ENCODE measurements around the gene TBC1D19.

TBC1D19 gene

GRCh38 chr4:26763063-26763462 lies 179.2 kb downstream of the TBC1D19 start:
- FAIRE-seq, result no peak
- DNase-seq (ENCODE audit: insufficient read length, low spot score), result no peak
- no peak for TF ChIP-seq TAF1 (IDR thresholded peaks at IDR 0.05; ENCODE audit: low read depth, low read length)
- TF ChIP-seq POLR2A (IDR thresholded peaks at IDR 0.05; ENCODE audit: low read depth, low read length), result no peak
- TF ChIP-seq POLR2AphosphoS5 (IDR thresholded peaks at IDR 0.05; ENCODE audit: low read depth, low read length), result no peak
- no peak for TF ChIP-seq SPI1 (IDR thresholded peaks at IDR 0.05; ENCODE audit: low read depth, low read length)
- TF ChIP-seq PAX5 (IDR thresholded peaks at IDR 0.05; ENCODE audit: insufficient read depth, low read length, severe bottlenecking), result no peak
- TF ChIP-seq POU2F2 (IDR thresholded peaks at IDR 0.05; ENCODE audit: low read depth, low read length), result no peak

GRCh38 chr4:26763648-26764047 lies 179.8 kb downstream of the TBC1D19 start:
- no peak for DNase-seq (ENCODE audit: insufficient read length, low spot score)

DNA sequence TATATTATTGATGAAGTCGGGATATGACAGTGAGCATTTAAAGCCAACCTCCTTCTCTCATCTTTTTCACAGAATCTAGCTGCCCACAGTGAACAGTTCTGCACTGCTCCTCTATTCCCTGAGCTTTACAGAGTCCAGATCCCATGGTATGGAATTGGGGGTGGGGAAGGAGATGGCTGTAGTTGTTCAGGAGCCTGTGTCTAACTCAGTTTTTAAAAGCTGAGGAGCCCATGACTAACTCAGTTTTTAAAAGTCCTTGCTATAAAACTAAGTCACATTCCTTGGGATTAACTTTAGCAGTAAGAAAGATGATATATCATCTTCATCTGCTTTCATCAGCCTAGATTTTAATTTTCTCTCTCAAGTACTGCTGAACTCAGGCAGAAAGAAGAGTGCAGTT lies 180.3 kb downstream of the TBC1D19 start:
- FAIRE-seq (no peak), DNase-seq (ENCODE audit: insufficient read length, low spot score) (no peak)
- TF ChIP-seq TAF1 (IDR thresholded peaks at IDR 0.05; ENCODE audit: low read depth, low read length) (no peak), SPI1 (IDR thresholded peaks at IDR 0.05; ENCODE audit: low read depth, low read length) (no peak), POLR2AphosphoS5 (IDR thresholded peaks at IDR 0.05; ENCODE audit: low read depth, low read length) (no peak), PAX5 (IDR thresholded peaks at IDR 0.05; ENCODE audit: insufficient read depth, low read length, severe bottlenecking) (no peak), POU2F2 (IDR thresholded peaks at IDR 0.05; ENCODE audit: low read depth, low read length) (no peak), POLR2A (IDR thresholded peaks at IDR 0.05; ENCODE audit: low read depth, low read length) (no peak)

More at GRCh38 chr4:26763648-26764047, 179.8 kb downstream of the TBC1D19 start:
- TF ChIP-seq POLR2AphosphoS5 (IDR thresholded peaks at IDR 0.05; ENCODE audit: low read depth, low read length), result no peak
- TF ChIP-seq POU2F2 (IDR thresholded peaks at IDR 0.05; ENCODE audit: low read depth, low read length), result no peak
- TF ChIP-seq SPI1 (IDR thresholded peaks at IDR 0.05; ENCODE audit: low read depth, low read length), result no peak
- no peak for TF ChIP-seq POLR2A (IDR thresholded peaks at IDR 0.05; ENCODE audit: low read depth, low read length)
- no peak for TF ChIP-seq PAX5 (IDR thresholded peaks at IDR 0.05; ENCODE audit: insufficient read depth, low read length, severe bottlenecking)
- no peak for TF ChIP-seq TAF1 (IDR thresholded peaks at IDR 0.05; ENCODE audit: low read depth, low read length)
- no peak for FAIRE-seq

- FAIRE-seq, result no peak
- no peak for TF ChIP-seq SPI1 (IDR thresholded peaks at IDR 0.05; ENCODE audit: low read depth, low read length)
- no peak for TF ChIP-seq POU2F2 (IDR thresholded peaks at IDR 0.05; ENCODE audit: low read depth, low read length)
- TF ChIP-seq POLR2A (IDR thresholded peaks at IDR 0.05; ENCODE audit: low read depth, low read length), result no peak
- TF ChIP-seq TAF1 (IDR thresholded peaks at IDR 0.05; ENCODE audit: low read depth, low read length), result no peak
- TF ChIP-seq PAX5 (IDR thresholded peaks at IDR 0.05; ENCODE audit: insufficient read depth, low read length, severe bottlenecking), result no peak
- TF ChIP-seq POLR2AphosphoS5 (IDR thresholded peaks at IDR 0.05; ENCODE audit: low read depth, low read length), result no peak
- no peak for DNase-seq (ENCODE audit: insufficient read length, low spot score)
These were observed 181.6 kb downstream of the TBC1D19 start for GRCh38 chr4:26765515-26765914.

DNA sequence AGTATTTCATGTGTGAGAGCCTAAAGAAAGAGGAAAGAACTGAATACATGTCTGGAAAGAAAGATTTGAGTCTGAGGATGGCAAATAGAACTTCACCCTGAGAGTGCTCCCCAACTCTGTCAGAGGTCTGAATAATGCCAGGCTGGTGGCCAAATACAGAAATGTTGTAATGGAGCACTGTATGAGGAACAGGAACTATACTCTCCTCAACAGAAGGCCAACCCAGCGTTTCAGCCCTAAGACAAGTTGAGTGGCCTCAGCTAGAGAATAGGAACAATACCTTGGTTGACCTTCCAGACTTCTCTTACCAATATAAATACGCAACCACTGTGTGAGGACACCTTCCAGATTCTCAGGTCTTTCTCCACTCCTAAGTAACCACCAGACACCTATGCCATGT lies 182.3 kb downstream of the TBC1D19 start:
- TF ChIP-seq SPI1 (IDR thresholded peaks at IDR 0.05; ENCODE audit: low read depth, low read length), result no peak
- TF ChIP-seq POLR2AphosphoS5 (IDR thresholded peaks at IDR 0.05; ENCODE audit: low read depth, low read length), result no peak
- TF ChIP-seq PAX5 (IDR thresholded peaks at IDR 0.05; ENCODE audit: insufficient read depth, low read length, severe bottlenecking), result no peak
- no peak for TF ChIP-seq POU2F2 (IDR thresholded peaks at IDR 0.05; ENCODE audit: low read depth, low read length)
- TF ChIP-seq TAF1 (IDR thresholded peaks at IDR 0.05; ENCODE audit: low read depth, low read length), result no peak
- no peak for TF ChIP-seq POLR2A (IDR thresholded peaks at IDR 0.05; ENCODE audit: low read depth, low read length)
- FAIRE-seq (no peak), DNase-seq (ENCODE audit: insufficient read length, low spot score) (no peak)

DNA sequence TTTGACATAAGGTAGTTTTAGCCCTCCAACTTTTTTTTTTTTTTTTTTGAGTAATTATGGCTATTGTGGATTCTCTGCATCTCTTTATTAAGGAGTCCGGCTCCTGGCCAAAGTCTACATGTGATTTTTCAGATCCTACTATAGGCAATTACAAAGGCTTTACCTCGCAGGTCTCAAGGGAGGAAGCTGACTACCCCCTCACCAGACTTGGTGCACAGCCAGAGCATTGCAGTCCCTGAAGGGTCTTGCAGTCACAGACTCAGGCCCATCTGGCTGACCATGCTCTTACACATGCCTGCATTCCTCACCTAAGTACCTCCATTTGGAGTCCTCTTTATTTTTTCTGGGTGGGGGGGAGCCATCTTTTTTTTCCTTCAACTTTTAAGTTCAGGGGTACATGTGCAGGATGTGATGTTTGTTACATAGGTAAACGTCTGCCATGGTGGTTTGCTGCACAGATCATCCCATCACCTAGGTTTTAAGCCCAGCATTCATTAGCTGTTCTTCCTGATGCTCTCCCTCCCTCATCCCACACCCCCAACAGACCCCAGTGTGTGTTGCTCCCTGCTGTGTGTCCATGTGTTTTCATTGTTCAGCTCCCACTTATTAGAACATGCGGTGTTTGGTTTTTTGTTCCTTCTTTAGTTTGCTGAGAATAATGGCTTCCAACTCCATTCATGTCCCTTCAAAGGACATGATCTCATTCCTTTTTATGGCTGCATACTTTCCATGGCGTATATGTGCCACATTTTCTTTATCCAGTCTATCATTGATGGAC lies 188.4 kb downstream of the TBC1D19 start:
- DNase-seq (ENCODE audit: insufficient read length, low spot score), result no peak
- no peak for TF ChIP-seq PAX5 (IDR thresholded peaks at IDR 0.05; ENCODE audit: insufficient read depth, low read length, severe bottlenecking)
- TF ChIP-seq TAF1 (IDR thresholded peaks at IDR 0.05; ENCODE audit: low read depth, low read length), result no peak
- no peak for TF ChIP-seq SPI1 (IDR thresholded peaks at IDR 0.05; ENCODE audit: low read depth, low read length)
- no peak for TF ChIP-seq POU2F2 (IDR thresholded peaks at IDR 0.05; ENCODE audit: low read depth, low read length)
- no peak for TF ChIP-seq POLR2AphosphoS5 (IDR thresholded peaks at IDR 0.05; ENCODE audit: low read depth, low read length)
- TF ChIP-seq POLR2A (IDR thresholded peaks at IDR 0.05; ENCODE audit: low read depth, low read length), result no peak
- FAIRE-seq, result no peak

- TF ChIP-seq POU2F2 (IDR thresholded peaks at IDR 0.05; ENCODE audit: low read depth, low read length) (no peak), PAX5 (IDR thresholded peaks at IDR 0.05; ENCODE audit: insufficient read depth, low read length, severe bottlenecking) (no peak)
- no peak for FAIRE-seq
- DNase-seq (ENCODE audit: insufficient read length, low spot score), result no peak
These were observed 195.3 kb downstream of the TBC1D19 start for GRCh38 chr4:26779224-26779623.

GRCh38 chr4:26779674-26780073 lies 195.8 kb downstream of the TBC1D19 start:
- no peak for DNase-seq (ENCODE audit: insufficient read length, low spot score)
- FAIRE-seq, result no peak
- TF ChIP-seq POLR2A (IDR thresholded peaks at IDR 0.05; ENCODE audit: low read depth, low read length), result no peak
- TF ChIP-seq POLR2AphosphoS5 (IDR thresholded peaks at IDR 0.05; ENCODE audit: low read depth, low read length), result no peak
- no peak for TF ChIP-seq PAX5 (IDR thresholded peaks at IDR 0.05; ENCODE audit: insufficient read depth, low read length, severe bottlenecking)
- TF ChIP-seq SPI1 (IDR thresholded peaks at IDR 0.05; ENCODE audit: low read depth, low read length), result no peak
- no peak for TF ChIP-seq TAF1 (IDR thresholded peaks at IDR 0.05; ENCODE audit: low read depth, low read length)
- no peak for TF ChIP-seq POU2F2 (IDR thresholded peaks at IDR 0.05; ENCODE audit: low read depth, low read length)

GRCh38 chr4:26780539-26780938 lies 196.7 kb downstream of the TBC1D19 start:
- FAIRE-seq (no peak), DNase-seq (ENCODE audit: insufficient read length, low spot score) (no peak)
- no peak for TF ChIP-seq POLR2AphosphoS5 (IDR thresholded peaks at IDR 0.05; ENCODE audit: low read depth, low read length)
- TF ChIP-seq PAX5 (IDR thresholded peaks at IDR 0.05; ENCODE audit: insufficient read depth, low read length, severe bottlenecking), result no peak
- TF ChIP-seq POU2F2 (IDR thresholded peaks at IDR 0.05; ENCODE audit: low read depth, low read length), result no peak
- TF ChIP-seq TAF1 (IDR thresholded peaks at IDR 0.05; ENCODE audit: low read depth, low read length), result no peak
- TF ChIP-seq SPI1 (IDR thresholded peaks at IDR 0.05; ENCODE audit: low read depth, low read length), result no peak
- TF ChIP-seq POLR2A (IDR thresholded peaks at IDR 0.05; ENCODE audit: low read depth, low read length), result no peak
